Activated T-helper 1 cell treated with anti-CD3 and anti-CD28 coated beads, Interleukin-12 subunit alpha, Interleukin-12 subunit beta, Interleukin-2, Interleukin-4 antibody, amounts not matched to agents 30 ng/mL and 10 ng/mL and 1 ng/mL, durations not matched to agents 14 hours and 24 hours and 36 hours (primary cell): ENCODE measurements around the gene IQSEC2. TPM values are rescaled to one million over a fixed set of nuclear protein-coding genes. Genes with fewer than 3 reads are reported as not detected.
A peak's percentile ranks its signal among the peaks of the same experiment; 100 is the strongest.

Source experiments
- DNase-seq: peaks from one replicate; pipeline ENCODE4 v3.0.0; 2021; ENCODE audit warnings: low spot score
- H3K27ac Mint-ChIP-seq: one replicate; pipeline ENCODE4 v1.8.0; 2021; ENCODE audit warnings: mild to moderate bottlenecking, mixed read lengths
- H3K27me3 Mint-ChIP-seq: one replicate; pipeline ENCODE4 v1.8.0; 2022; ENCODE audit warnings: mild to moderate bottlenecking, moderate library complexity, mixed read lengths; ENCODE audit not compliant: insufficient read depth
- H3K36me3 Mint-ChIP-seq: one replicate; pipeline ENCODE4 v1.8.0; 2021; ENCODE audit warnings: low read depth, mixed read lengths
- H3K4me1 Mint-ChIP-seq: one replicate; pipeline ENCODE4 v1.8.0; 2021; ENCODE audit warnings: low read depth, mixed read lengths
- H3K4me3 Mint-ChIP-seq: one replicate; pipeline ENCODE4 v1.8.0; 2021; ENCODE audit warnings: mild to moderate bottlenecking, moderate library complexity, mixed read lengths
- H3K9me3 Mint-ChIP-seq: one replicate; pipeline ENCODE4 v1.8.0; 2021; ENCODE audit warnings: mixed read lengths
- intact Hi-C: fragments of 100-400 bp; cut with micrococcal nuclease; formaldehyde crosslinking; loops from one replicate; pipeline ENCODE4 v1.15.1; 2024
- total RNA-seq: library from RNA; stranded (reverse); gene quantifications from 2 replicates; pipeline ENCODE4 v1.2.3, GENCODE V29; 2022

The IQSEC2 gene
- total RNA-seq, 1 donor from 2014 or later: 0.26 TPM

GRCh38 chrX:53257670-53258423 lies 23.5 kb downstream of the IQSEC2 start:
- H3K4me3 Mint-ChIP-seq: no peak overlapping the region
- H3K9me3 Mint-ChIP-seq: no peaks in the 10 kb centered on the region
- H3K27ac Mint-ChIP-seq: no peak overlapping the region
- intact Hi-C loops: no loop called here
- peaks cover 14% of the 10 kb centered on the region for H3K4me1 Mint-ChIP-seq
- no peaks in the 10 kb centered on the region for H3K36me3 Mint-ChIP-seq
- no peak for DNase-seq
- no peaks in the 10 kb centered on the region for H3K27me3 Mint-ChIP-seq

- H3K27ac Mint-ChIP-seq: no peak overlapping the region
These were observed 24.2 kb downstream of the IQSEC2 start for GRCh38 chrX:53257166-53257565.

GRCh38 chrX:53256446-53257041 lies 24.8 kb downstream of the IQSEC2 start:
- Mint-ChIP-seq H3K4me1 (peaks cover 3% of the 10 kb centered on the region), H3K4me3 (no peak overlapping the region), H3K36me3 (no peaks in the 10 kb centered on the region), H3K9me3 (no peaks in the 10 kb centered on the region), H3K27ac (no peak overlapping the region), H3K27me3 (no peaks in the 10 kb centered on the region)
- DNase-seq: no peak
- intact Hi-C loops: no loop called here

More at GRCh38 chrX:53257166-53257565, 24.2 kb downstream of the IQSEC2 start:
- intact Hi-C loops: no loop called here
- H3K4me1 Mint-ChIP-seq: peaks cover 10% of the 10 kb centered on the region
- no peaks in the 10 kb centered on the region for H3K27me3 Mint-ChIP-seq
- H3K36me3 Mint-ChIP-seq: no peaks in the 10 kb centered on the region
- no peak overlapping the region for H3K4me3 Mint-ChIP-seq
- no peak for DNase-seq
- H3K9me3 Mint-ChIP-seq: no peaks in the 10 kb centered on the region

GRCh38 chrX:53255738-53256191 lies 25.6 kb downstream of the IQSEC2 start:
- H3K27ac Mint-ChIP-seq: no peak overlapping the region
- no peaks in the 10 kb centered on the region for H3K27me3 Mint-ChIP-seq
- H3K4me3 Mint-ChIP-seq: no peak overlapping the region
- H3K36me3 Mint-ChIP-seq: no peaks in the 10 kb centered on the region
- DNase-seq: no peak
- no peaks in the 10 kb centered on the region for H3K4me1 Mint-ChIP-seq
- H3K9me3 Mint-ChIP-seq: no peaks in the 10 kb centered on the region
- intact Hi-C loops: no loop called here

- intact Hi-C loops: no loop called here
These were observed 26.6 kb downstream of the IQSEC2 start for GRCh38 chrX:53254570-53255461.

GRCh38 chrX:53253293-53254020 lies 27.9 kb downstream of the IQSEC2 start:
- intact Hi-C loops: no loop called here
- H3K27ac Mint-ChIP-seq: peak overlapping the region; percentile 60
- H3K36me3 Mint-ChIP-seq: no peaks in the 10 kb centered on the region
- no peak for DNase-seq
- no peak overlapping the region for H3K4me3 Mint-ChIP-seq
- no peaks in the 10 kb centered on the region for H3K9me3 Mint-ChIP-seq
- H3K4me1 Mint-ChIP-seq: no peaks in the 10 kb centered on the region
- H3K27me3 Mint-ChIP-seq: no peaks in the 10 kb centered on the region

More at GRCh38 chrX:53254570-53255461, 26.6 kb downstream of the IQSEC2 start:
- Mint-ChIP-seq H3K4me1 (no peaks in the 10 kb centered on the region), H3K27ac (no peak overlapping the region), H3K9me3 (no peaks in the 10 kb centered on the region), H3K4me3 (no peak overlapping the region), H3K36me3 (no peaks in the 10 kb centered on the region), H3K27me3 (no peaks in the 10 kb centered on the region)
- no peak for DNase-seq

- DNase-seq: no peak
- Mint-ChIP-seq H3K4me1 (no peaks in the 10 kb centered on the region), H3K27me3 (peaks cover 1% of the 10 kb centered on the region), H3K9me3 (no peaks in the 10 kb centered on the region), H3K4me3 (no peak overlapping the region), H3K27ac (no peak overlapping the region), H3K36me3 (no peaks in the 10 kb centered on the region)
- intact Hi-C loops: no loop called here
These were observed 30.1 kb downstream of the IQSEC2 start for GRCh38 chrX:53251307-53251706.

GRCh38 chrX:53250556-53250955 lies 30.8 kb downstream of the IQSEC2 start:
- Mint-ChIP-seq H3K4me3 (no peak overlapping the region), H3K36me3 (no peaks in the 10 kb centered on the region), H3K27me3 (peaks cover 3% of the 10 kb centered on the region), H3K4me1 (no peaks in the 10 kb centered on the region), H3K9me3 (no peaks in the 10 kb centered on the region), H3K27ac (no peak overlapping the region)
- no peak for DNase-seq
- intact Hi-C loops: no loop called here

GRCh38 chrX:53249408-53250042 lies 31.9 kb downstream of the IQSEC2 start:
- Mint-ChIP-seq H3K9me3 (no peaks in the 10 kb centered on the region), H3K4me3 (no peak overlapping the region), H3K4me1 (no peaks in the 10 kb centered on the region), H3K27ac (no peak overlapping the region), H3K27me3 (peaks cover 3% of the 10 kb centered on the region), H3K36me3 (no peaks in the 10 kb centered on the region)
- DNase-seq: no peak
- intact Hi-C loops: no loop called here

- H3K4me1 Mint-ChIP-seq: no peaks in the 10 kb centered on the region
- no peak overlapping the region for H3K4me3 Mint-ChIP-seq
- intact Hi-C loops: no loop called here
- no peaks in the 10 kb centered on the region for H3K9me3 Mint-ChIP-seq
- peaks cover 3% of the 10 kb centered on the region for H3K27me3 Mint-ChIP-seq
- no peaks in the 10 kb centered on the region for H3K36me3 Mint-ChIP-seq
- no peak for DNase-seq
- H3K27ac Mint-ChIP-seq: no peak overlapping the region
These were observed 33.5 kb downstream of the IQSEC2 start for GRCh38 chrX:53247928-53248327.

- H3K27me3 Mint-ChIP-seq: peaks cover 3% of the 10 kb centered on the region
- no peak overlapping the region for H3K4me3 Mint-ChIP-seq
- H3K36me3 Mint-ChIP-seq: no peaks in the 10 kb centered on the region
- H3K9me3 Mint-ChIP-seq: no peaks in the 10 kb centered on the region
- DNase-seq: no peak
- intact Hi-C loops: no loop called here
- H3K4me1 Mint-ChIP-seq: no peaks in the 10 kb centered on the region
- no peak overlapping the region for H3K27ac Mint-ChIP-seq
These were observed 35.2 kb downstream of the IQSEC2 start for GRCh38 chrX:53246231-53246630.

- intact Hi-C loops: no loop called here
- Mint-ChIP-seq H3K4me3 (no peak overlapping the region), H3K9me3 (no peaks in the 10 kb centered on the region), H3K27me3 (peaks cover 3% of the 10 kb centered on the region), H3K27ac (no peak overlapping the region), H3K4me1 (no peaks in the 10 kb centered on the region), H3K36me3 (no peaks in the 10 kb centered on the region)
- no peak for DNase-seq
These were observed 36.8 kb downstream of the IQSEC2 start for GRCh38 chrX:53244610-53245009.
